Posterior vena cava (tissue), 2 donors: Measurements from ENCODE around the gene OR52D1. TPM values are rescaled to one million over a fixed set of nuclear protein-coding genes. Genes with fewer than 3 reads are reported as not detected.

Experiments
- DNase-seq: peaks from one replicate; pipeline ENCODE4 v3.0.0-alpha.2; 2020; ENCODE audit warnings: low spot score
- intact Hi-C, 2 donors: fragments of 100-400 bp; cut with DNase I; formaldehyde crosslinking; loops; one replicate each; pipeline versions ENCODE4 v1.14.1 to v1.14.2; 2022 to 2023
- long read RNA-seq, 2 donors: library from polyadenylated mRNA; unstranded; transcript quantifications; one replicate each; pipeline ENCODE4 v2.0.0, GENCODE V29; 2020 to 2021
- total RNA-seq, 2 donors: library from RNA; stranded (reverse); fragmentation: NEBNext Ultra II Directional; extraction: Animal tissue kit (Norgen Biotek cat#: 25700); gene quantifications; one replicate each; pipeline ENCODE4 v1.2.1, GENCODE V29; 2021
- donor health status: DM: yes; HTN: yes; CAD: no.
- donor health status: DM: yes; HTN: yes; CAD: no.

The OR52D1 gene
- not detected for total RNA-seq
- long read RNA-seq, donor 1, result 0 reads
- long read RNA-seq, donor 2, result 0 reads

GRCh38 chr11:5488385-5488784 lies at the start of gene OR52D1:
TSS of gene OR52D1 (plus strand) at chr11:5488685. CDS start at chr11:5488707, 22 bp downstream.
- no peak for DNase-seq
- intact Hi-C loops, result no loop called here

DNA sequence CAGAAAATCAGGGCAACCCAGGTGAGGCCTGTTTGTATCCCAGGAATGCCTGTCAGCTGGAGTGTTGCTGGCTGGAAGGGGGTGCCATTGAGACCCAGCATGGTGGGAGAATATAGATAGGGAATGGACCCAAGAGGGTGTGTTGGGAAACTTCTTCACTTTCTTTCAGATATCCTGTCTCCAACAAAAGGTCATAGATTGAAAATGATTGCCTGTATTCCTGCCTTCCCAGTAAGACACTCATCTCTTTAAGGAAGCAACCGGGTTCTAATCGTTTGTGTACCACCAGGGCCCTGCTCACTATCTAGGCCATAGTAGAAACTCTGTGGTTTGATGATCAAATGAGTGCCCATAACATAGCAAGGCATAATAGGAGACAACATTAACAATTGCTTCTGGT lies 47.1 kb upstream of the OR52D1 start, which contains the start of gene OR51I1:
TSS of gene OR51I1 (minus strand) at position 101 of the 400 bp plus-strand sequence. CDS start at position 101, 0 bp downstream.
- intact Hi-C loops, result no loop called here
- DNase-seq, result no peak

- no peak for DNase-seq
- intact Hi-C loops, result no loop called here
Measured at GRCh38 chr11:5443835-5444393, 44.6 kb upstream of the OR52D1 start.

- intact Hi-C loops, result no loop called here
- DNase-seq, result no peak
Measured at GRCh38 chr11:5449023-5449422, 39.5 kb upstream of the OR52D1 start, which contains the start of gene OR51I2. TSS of gene OR51I2 (plus strand) at chr11:5449323. CDS start at chr11:5453489, 4,166 bp downstream.

GRCh38 chr11:5449432-5449831 lies 39.1 kb upstream of the OR52D1 start:
- DNase-seq, result no peak
- intact Hi-C loops, result no loop called here

- DNase-seq, result peak; percentile 78
- intact Hi-C loops, result no loop called here
Measured at GRCh38 chr11:5460983-5461621, 27.4 kb upstream of the OR52D1 start.

- no peak for DNase-seq
- intact Hi-C loops, result no loop called here
Measured at GRCh38 chr11:5467527-5467926, 21.0 kb upstream of the OR52D1 start.

GRCh38 chr11:5473921-5474320 lies 14.6 kb upstream of the OR52D1 start:
- intact Hi-C loops, result no loop called here
- DNase-seq, result no peak

- intact Hi-C loops, result no loop called here
- no peak for DNase-seq
Measured at GRCh38 chr11:5476186-5476819, 12.2 kb upstream of the OR52D1 start.

- DNase-seq, result no peak
- intact Hi-C loops, result no loop called here
Measured at GRCh38 chr11:5486003-5486402, 2.5 kb upstream of the OR52D1 start.

DNA sequence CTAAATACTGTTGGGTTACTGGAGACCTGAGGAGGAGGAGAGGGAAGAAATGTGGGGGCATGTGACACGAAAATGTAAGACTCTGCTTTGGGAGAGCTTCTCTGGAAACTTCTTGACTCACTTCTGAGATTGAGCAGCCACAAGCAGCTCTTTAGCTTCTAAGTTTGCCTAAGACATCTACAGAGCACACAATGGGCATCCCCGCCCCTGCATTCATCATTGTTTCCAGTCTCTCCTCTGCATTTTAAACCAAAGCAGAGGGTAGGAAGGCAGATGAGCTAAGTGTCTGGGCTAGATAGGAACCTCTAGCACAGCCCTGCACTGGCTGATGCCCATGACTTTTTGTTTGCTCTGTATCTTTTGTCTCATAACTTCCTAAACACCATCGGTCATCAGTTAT lies 2.1 kb upstream of the OR52D1 start:
- intact Hi-C loops, result no loop called here
- no peak for DNase-seq

DNA sequence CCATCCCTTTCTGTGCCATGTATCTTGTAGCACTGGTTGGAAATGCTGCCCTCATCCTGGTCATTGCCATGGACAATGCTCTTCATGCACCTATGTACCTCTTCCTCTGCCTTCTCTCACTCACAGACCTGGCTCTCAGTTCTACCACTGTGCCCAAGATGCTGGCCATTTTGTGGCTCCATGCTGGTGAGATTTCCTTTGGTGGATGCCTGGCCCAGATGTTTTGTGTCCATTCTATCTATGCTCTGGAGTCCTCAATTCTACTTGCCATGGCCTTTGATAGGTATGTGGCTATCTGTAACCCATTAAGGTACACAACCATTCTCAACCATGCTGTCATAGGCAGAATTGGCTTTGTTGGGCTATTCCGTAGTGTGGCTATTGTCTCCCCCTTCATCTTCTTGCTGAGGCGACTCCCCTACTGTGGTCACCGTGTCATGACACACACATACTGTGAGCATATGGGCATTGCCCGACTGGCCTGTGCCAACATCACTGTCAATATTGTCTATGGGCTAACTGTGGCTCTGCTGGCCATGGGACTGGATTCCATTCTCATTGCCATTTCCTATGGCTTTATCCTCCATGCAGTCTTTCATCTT lies 414 bp downstream of the OR52D1 start:
- intact Hi-C loops, result no loop called here
- no peak for DNase-seq

- no peak for DNase-seq
- intact Hi-C loops, result no loop called here
Measured at GRCh38 chr11:5489576-5490357, 1.3 kb downstream of the OR52D1 start.

DNA sequence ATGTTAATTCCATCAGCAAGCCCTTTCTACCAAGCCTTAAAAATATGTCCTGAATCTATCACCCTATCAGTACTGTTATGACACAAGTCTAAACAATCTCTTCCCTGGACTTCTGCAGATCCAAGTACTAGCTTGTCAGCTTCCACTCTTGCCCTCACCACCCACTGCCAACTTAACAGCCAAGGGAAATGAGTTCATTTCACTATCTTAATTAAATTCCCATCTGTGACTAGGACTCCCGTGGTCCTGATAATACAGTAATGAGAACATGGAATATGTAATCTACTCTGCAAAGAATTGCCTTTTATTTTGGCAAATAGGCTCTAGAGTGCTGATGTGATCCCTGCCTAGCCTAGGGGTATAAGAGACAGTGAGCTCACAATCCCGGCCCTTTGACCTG lies 11.2 kb downstream of the OR52D1 start:
- DNase-seq, result no peak
- intact Hi-C loops, result no loop called here

- DNase-seq, result no peak
- intact Hi-C loops, result no loop called here
Measured at GRCh38 chr11:5500393-5500801, 11.9 kb downstream of the OR52D1 start.

DNA sequence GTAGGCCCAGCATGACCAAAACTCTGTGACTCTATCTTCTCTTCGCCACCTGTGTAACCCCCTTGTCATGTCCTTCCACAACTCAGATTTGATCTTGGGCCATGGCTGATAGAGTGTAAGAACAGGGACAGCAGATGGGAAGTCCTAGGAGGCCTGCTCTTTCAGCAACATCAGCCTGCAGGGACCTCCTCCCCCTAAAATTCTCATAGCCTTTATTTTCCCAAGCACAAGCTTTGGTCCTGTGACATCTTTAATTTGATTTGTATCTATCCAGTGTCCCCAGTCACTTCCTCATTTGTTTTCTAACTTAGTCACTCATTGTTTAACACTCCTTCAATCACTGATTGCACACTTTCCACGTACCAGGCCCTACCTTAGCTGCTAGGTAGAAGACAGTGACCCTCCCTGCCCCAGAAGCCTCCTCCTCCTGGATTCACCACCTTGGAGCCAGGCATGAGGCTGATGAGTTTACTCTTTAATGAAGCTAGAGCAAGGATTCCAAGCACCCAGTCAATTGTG lies 16.0 kb downstream of the OR52D1 start:
- intact Hi-C loops, result no loop called here
- DNase-seq, result no peak

DNA sequence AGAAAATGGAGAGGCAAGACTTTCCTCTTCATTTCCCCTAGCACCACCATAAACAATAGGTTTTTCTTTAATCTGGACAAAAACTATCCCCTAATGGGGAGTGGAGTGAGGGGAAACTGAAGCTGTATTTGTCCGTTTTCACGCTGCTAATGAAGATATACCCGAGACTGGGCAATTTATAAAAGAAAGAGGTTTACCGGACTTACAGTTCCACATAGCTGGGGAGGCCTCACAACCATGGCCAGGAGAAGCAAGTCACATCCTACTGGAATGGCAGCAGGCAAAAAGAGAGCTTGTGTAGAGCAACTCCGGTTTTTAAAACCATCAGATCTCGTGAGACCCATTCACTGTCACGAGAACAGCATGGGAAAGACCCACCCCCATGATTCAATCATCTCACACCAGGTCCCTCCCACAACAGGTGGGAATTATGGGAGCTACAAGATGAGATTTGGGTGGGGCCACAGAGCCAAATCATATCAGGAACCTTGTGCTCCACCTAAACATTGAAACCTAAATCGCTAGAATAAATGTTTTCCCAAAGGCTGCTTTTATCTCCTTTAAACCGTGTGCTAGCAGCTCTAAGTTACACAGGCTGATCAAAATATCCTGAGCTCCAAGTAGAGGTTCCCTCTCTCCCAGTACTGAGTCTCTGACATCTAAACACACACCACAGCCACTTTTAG lies 17.0 kb downstream of the OR52D1 start:
- intact Hi-C loops, result no loop called here
- no peak for DNase-seq

- intact Hi-C loops, result no loop called here
- DNase-seq, result no peak
Measured at GRCh38 chr11:5507177-5507932, 18.9 kb downstream of the OR52D1 start.
